ENCODE results near the gene PNPLA7. TPM values are rescaled to one million over a fixed set of nuclear protein-coding genes. Genes with fewer than 3 reads are reported as not detected.

Gene PNPLA7
- total and polyA plus RNA-seq, 2 of the 8 experiments (the other 6 are each of a cell fraction or from before 2014, with no cell fraction given) = 0.35 to 0.47 TPM

DNA sequence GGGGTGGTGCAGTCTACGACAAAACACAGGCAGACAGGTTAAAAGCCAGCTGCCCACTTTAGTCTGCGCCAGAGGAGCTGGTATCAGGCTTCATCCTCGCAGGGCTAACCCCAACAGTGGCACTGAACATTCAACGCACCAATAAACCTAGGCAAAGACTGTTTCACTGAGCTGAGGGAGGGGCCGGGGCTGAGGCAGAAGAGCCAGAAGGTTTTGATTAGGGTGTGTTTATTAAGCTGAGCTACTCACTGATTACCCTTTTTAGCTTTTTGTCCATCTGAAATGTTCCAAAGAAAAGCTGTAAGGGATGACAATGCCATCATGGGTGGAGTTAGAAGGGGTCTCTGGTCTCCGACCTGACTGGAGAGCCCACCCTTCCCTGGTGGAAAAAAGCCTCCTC lies 38.7 kb upstream of the PNPLA7 start:
- H3K23ac ChIP-seq (ENCODE audit: insufficient read length) = no peak overlapping the region
- H4K20me1 ChIP-seq (replicated peaks in 1 of 2; ENCODE audit: control insufficient read depth in 1 of 2, insufficient read depth in 2 of 2, low read length in 2 of 2) = peaks cover 20 to 30% of the 10 kb centered on the region in 2 experiments
- CTCF ChIA-PET (ENCODE audit: partially characterized antibody) = interaction anchor here (0.6 to 3.3 kb wide), 11 partner anchors 10 to 294 kb away, joined by 3 to 15 read pairs (median 4); partner anchors contain the start of gene DPH7
- H2BK12ac ChIP-seq (ENCODE audit: low read depth, low read length) = no peak overlapping the region
- H3K4me1 ChIP-seq (replicated peaks in 1 of 4; ENCODE audit: control insufficient read depth in 3 of 4, insufficient read depth in 4 of 4, low read length in 3 of 4) = peaks cover 0 to 7% (median 5%) of the 10 kb centered on the region in 4 experiments; a peak in 5 of 7 replicates
- POLR2A ChIA-PET (ENCODE audit: partially characterized antibody) = interaction anchor here (1.1 to 6.2 kb wide), 5 partner anchors 8 to 36 kb away, joined by 3 to 45 read pairs (median 4); partner anchors contain the start of genes DPH7 and EHMT1
- no peak overlapping the region for H2BK20ac ChIP-seq (ENCODE audit: low read length)
- H2AFZ ChIP-seq (ENCODE audit: low read length) = no peak overlapping the region
- H3K36me3 ChIP-seq (ENCODE audit: control insufficient read depth in 2 of 4, insufficient read depth in 4 of 4, low read length in 3 of 4) = peaks cover 27 to 41% (median 32%) of the 10 kb centered on the region in 4 experiments
- H3K56ac ChIP-seq (replicated peaks; ENCODE audit: insufficient read length, low read depth, low read length) = no peak overlapping the region
- H3K27me3 ChIP-seq (replicated peaks in 1 of 4; ENCODE audit: control insufficient read depth in 3 of 4, extremely low read depth in 1 of 4, insufficient read depth in 3 of 4, low read length in 3 of 4) = no peaks in the 10 kb centered on the region; a peak in 1 of 7 replicates
- no peak for FAIRE-seq
- H2BK15ac ChIP-seq (ENCODE audit: low read length) = no peak overlapping the region
- no peak overlapping the region for H3K18ac ChIP-seq (ENCODE audit: extremely low read depth, low read length)
- no peak overlapping the region for H3K27ac ChIP-seq (ENCODE audit: low read depth, low read length)
- H4K91ac ChIP-seq (replicated peaks; ENCODE audit: insufficient read length, low read length) = no peak overlapping the region
- DNase-seq (ENCODE audit: low read depth in 1 of 2, low spot score in 2 of 2) = no peak
- no peak overlapping the region for H2BK120ac ChIP-seq (replicated peaks; ENCODE audit: low read depth, low read length)
- H3K79me2 ChIP-seq (ENCODE audit: control insufficient read depth in 1 of 2, insufficient read depth in 2 of 2, low read length in 2 of 2) = peaks cover 0 to 22% of the 10 kb centered on the region in 2 experiments; a peak in 2 of 4 replicates
- peak overlapping the region; percentile 54 to 82 (median 82); a peak in 5 of 8 replicates for H3K4me3 ChIP-seq (ENCODE audit: extremely low read depth in 1 of 4, insufficient read depth in 2 of 4, low read depth in 3 of 4, low read length in 4 of 4)
- H3K9ac ChIP-seq (replicated peaks in 1 of 4; ENCODE audit: extremely low read depth in 1 of 4, low read depth in 3 of 4, low read length in 3 of 4) = peak overlapping the region in 1 of 4 experiments; percentile 70; a peak in 2 of 7 replicates
- no peak overlapping the region for H2BK5ac ChIP-seq (ENCODE audit: low read depth, low read length)
- no peaks in the 10 kb centered on the region for H3K9me3 ChIP-seq (ENCODE audit: insufficient read depth in 2 of 2, low read depth in 1 of 2, low read length in 1 of 2)
- H2AK5ac ChIP-seq (ENCODE audit: low read depth, low read length) = no peak overlapping the region
- peak overlapping the region; percentile 80 to 94 for H3K4me2 ChIP-seq (ENCODE audit: insufficient read depth in 1 of 2, low read depth in 2 of 2, low read length in 2 of 2)
- peaks cover 8% of the 10 kb centered on the region; the same call in 1 of the 2 replicates for H3K23me2 ChIP-seq (ENCODE audit: low read depth, low read length)
- H3K79me1 ChIP-seq (ENCODE audit: low read depth, low read length) = peaks cover 28% of the 10 kb centered on the region
- H4K8ac ChIP-seq (ENCODE audit: extremely low read depth, insufficient read depth, low read length) = no peak overlapping the region
- 91% methylated on average over 6 of the region's 6 CpGs; no CpG with 5 or more reads in 1 of the 2 experiments for WGBS, 2 experiments (ENCODE audit: extremely low coverage in 1 of 2, insufficient coverage in 1 of 2, insufficient read length in 1 of 2, insufficient replicate concordance in 2 of 2, low coverage in 1 of 2, low lambda C conversion rate in 2 of 2, missing lambda C conversion rate in 1 of 2)
- H4K5ac ChIP-seq (ENCODE audit: insufficient read length, low read depth, low read length) = no peak overlapping the region
- H3K14ac ChIP-seq (ENCODE audit: insufficient read length) = no peak overlapping the region
- no peak overlapping the region for H3K4ac ChIP-seq (replicated peaks; ENCODE audit: insufficient read length, low read depth, low read length)
- TF ChIP-seq CBX5 (IDR thresholded peaks at IDR 0.05; ENCODE audit: low read depth, low read length) = no peak
- no peak for TF ChIP-seq RXRA (IDR thresholded peaks at IDR 0.05; ENCODE audit: insufficient read depth, low read depth, low read length)
- TF ChIP-seq ASH2L (IDR thresholded peaks at IDR 0.05; ENCODE audit: low read length) = no peak
- no peak for TF ChIP-seq RFX5 (IDR thresholded peaks at IDR 0.05; ENCODE audit: borderline replicate concordance, low read depth, low read length)
- no peak for TF ChIP-seq SIRT6 (IDR thresholded peaks at IDR 0.05; ENCODE audit: low read length)
- no peak for TF ChIP-seq NANOG (IDR thresholded peaks at IDR 0.05; ENCODE audit: insufficient read depth, low read depth, low read length, poor library complexity, severe bottlenecking)
- no peak for TF ChIP-seq KDM4A (IDR thresholded peaks at IDR 0.05; ENCODE audit: low read depth, low read length, severe bottlenecking)
- TF ChIP-seq JUN (IDR thresholded peaks at IDR 0.05; ENCODE audit: low read depth, low read length) = no peak
- TF ChIP-seq, protein P1, sequence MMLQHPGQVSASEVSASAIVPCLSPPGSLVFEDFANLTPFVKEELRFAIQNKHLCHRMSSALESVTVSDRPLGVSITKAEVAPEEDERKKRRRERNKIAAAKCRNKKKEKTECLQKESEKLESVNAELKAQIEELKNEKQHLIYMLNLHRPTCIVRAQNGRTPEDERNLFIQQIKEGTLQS (IDR thresholded peaks at IDR 0.05; ENCODE audit: insufficient read depth, low read depth, low read length) = no peak
- TF ChIP-seq, protein P2, sequence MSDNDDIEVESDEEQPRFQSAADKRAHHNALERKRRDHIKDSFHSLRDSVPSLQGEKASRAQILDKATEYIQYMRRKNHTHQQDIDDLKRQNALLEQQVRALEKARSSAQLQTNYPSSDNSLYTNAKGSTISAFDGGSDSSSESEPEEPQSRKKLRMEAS (IDR thresholded peaks at IDR 0.05) = no peak
- no peak for TF ChIP-seq CBX8 (IDR thresholded peaks at IDR 0.05; ENCODE audit: borderline replicate concordance, low read depth, low read length)

All from H1 (cell line).